ENCODE data around the gene ELOVL7.

ELOVL7 gene

DNA sequence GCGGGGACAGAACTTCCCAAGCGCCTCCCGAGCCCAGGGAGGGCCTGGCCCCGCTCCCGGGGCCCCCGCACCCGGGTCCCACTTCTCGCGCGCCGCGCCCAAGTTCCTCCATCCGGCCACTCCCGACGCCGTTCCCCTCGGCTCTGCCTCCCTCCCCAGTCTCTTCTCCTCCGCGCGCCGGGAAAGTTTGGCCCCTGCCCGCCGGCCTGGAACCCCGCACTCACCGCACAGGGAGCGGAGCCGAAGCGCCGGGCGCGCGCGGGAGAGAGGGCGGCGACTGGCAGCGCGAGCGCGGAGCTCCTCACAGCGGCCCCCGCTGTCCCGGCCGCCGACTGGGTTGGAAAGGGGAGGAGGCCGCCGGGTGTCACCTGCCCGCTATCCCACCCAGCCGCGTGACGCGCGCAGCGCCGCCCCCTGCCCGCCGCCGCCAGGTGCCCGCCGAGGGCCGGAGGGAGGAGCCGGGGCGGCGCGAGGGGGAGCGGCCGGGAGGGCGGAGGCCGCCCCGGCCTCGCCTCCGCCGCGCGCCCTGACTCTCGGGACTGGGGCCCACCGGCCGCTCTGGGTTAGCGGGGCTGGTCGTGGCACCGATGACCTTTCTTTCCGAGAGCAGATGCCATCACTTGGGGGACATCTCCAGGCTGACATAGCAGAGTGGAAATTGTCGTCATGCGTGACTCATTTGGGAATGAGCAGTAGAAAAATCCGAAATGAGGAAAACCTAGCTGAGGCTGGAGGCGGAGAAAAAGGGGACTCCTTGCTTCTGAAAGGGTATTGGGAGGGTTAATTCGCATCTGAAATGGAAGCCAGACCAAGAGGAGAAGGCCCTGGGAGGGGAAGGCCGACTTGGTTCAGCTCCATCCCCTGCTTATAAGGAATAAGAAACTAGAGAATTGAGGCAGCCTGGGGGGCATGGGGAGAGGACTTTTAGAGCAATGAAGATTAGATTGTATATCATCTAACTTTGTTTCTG is at the start of gene ELOVL7:
TSS of gene ELOVL7 (minus strand) at position 334 of the 970 bp plus-strand sequence. CDS start 56,872 bp downstream, outside the sequence.
- peak within 1 kb of the TSS; percentile 83 for H3K4me3 ChIP-seq (ENCODE audit: low read length)
- TF ChIP-seq, protein P1, sequence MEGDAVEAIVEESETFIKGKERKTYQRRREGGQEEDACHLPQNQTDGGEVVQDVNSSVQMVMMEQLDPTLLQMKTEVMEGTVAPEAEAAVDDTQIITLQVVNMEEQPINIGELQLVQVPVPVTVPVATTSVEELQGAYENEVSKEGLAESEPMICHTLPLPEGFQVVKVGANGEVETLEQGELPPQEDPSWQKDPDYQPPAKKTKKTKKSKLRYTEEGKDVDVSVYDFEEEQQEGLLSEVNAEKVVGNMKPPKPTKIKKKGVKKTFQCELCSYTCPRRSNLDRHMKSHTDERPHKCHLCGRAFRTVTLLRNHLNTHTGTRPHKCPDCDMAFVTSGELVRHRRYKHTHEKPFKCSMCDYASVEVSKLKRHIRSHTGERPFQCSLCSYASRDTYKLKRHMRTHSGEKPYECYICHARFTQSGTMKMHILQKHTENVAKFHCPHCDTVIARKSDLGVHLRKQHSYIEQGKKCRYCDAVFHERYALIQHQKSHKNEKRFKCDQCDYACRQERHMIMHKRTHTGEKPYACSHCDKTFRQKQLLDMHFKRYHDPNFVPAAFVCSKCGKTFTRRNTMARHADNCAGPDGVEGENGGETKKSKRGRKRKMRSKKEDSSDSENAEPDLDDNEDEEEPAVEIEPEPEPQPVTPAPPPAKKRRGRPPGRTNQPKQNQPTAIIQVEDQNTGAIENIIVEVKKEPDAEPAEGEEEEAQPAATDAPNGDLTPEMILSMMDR (conservative IDR thresholded peaks at IDR 0.05; ENCODE audit: low read depth, low read length), result no peak
- peak; percentile 55 for DNase-seq (ENCODE audit: low read depth)

DNA sequence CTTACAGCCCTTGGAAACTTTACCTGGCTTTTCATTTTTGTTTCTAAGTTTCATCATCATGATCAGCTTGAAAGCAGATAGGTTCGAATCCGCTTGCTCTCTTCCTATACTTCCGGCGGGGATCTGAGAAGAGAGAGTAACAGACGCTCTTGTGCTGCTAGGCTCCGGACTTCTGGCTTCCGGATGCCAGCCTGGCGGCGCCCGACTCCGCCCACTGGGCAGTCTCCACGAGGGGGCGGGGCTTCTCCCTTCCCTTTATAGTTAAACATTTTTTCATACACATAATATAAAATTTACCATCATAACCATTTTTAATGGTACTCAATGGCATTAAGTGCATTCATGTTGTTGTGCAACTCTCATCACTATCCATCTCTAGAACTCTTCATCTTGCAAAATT is 49.5 kb upstream of the ELOVL7 start:
- TF ChIP-seq, protein P1 (conservative IDR thresholded peaks at IDR 0.05; ENCODE audit: low read depth, low read length), result no peak
- no peak for DNase-seq (ENCODE audit: low read depth)

DNA sequence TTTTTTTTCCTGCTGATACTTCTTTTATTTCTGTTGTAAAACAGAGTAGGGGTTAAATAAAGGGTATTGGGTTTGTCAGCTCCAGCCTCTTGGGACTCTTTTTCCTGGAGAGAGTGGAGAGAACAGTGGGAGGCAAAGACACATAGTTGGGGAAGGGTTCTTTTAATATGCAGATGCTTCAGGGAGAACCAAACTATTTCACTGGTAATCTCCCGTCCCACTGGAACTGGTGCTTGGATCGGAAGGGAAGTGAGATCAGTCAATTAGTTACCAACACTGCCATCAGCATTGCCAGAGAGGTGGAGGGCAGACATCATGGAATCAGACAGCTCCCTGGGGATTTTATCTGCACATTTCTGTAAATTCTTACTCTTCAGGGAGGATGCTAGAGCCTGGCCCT is 47.6 kb upstream of the ELOVL7 start:
- DNase-seq (ENCODE audit: low read depth), result no peak
- TF ChIP-seq, protein P1 (conservative IDR thresholded peaks at IDR 0.05; ENCODE audit: low read depth, low read length), result no peak
- H3K4me3 ChIP-seq (ENCODE audit: low read length), result no peak overlapping the region

More for the DNA sequence above, 49.5 kb upstream of the ELOVL7 start:
- H3K4me3 ChIP-seq (ENCODE audit: low read length), result no peak overlapping the region

DNA sequence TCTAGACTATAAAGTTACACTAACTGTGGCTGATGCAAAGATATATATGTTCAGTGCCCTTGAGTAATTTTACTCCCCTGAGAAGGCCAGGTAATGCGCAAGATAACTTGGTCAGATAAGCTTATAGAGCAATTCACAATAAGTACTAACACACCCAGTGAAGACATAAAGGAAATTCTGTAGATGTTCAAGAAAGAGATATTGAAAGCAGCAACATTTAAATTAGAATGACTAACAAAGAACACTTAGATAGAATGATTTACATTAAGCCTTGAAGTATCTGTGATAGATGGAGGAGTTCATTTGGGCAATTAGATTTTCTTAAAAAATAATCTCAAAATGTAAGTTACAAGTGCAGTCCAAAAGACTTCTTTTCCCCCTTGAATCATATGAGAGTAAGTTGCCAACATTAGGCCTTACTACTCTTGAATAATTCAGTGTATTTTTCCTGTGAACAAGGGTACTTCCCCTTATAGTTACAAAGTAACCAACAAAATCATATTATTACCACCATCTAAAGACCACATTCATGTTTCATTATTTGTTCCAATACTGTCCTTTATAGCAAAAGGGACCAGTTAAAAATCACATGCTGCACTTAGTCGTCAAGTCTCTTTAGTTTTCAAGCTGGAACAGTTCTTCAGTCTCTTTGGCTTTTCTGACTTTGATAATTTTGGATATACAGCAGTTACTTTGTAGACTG is 44.4 kb upstream of the ELOVL7 start:
- no peak for DNase-seq (ENCODE audit: low read depth)
- TF ChIP-seq, protein P1 (conservative IDR thresholded peaks at IDR 0.05; ENCODE audit: low read depth, low read length), result no peak

DNA sequence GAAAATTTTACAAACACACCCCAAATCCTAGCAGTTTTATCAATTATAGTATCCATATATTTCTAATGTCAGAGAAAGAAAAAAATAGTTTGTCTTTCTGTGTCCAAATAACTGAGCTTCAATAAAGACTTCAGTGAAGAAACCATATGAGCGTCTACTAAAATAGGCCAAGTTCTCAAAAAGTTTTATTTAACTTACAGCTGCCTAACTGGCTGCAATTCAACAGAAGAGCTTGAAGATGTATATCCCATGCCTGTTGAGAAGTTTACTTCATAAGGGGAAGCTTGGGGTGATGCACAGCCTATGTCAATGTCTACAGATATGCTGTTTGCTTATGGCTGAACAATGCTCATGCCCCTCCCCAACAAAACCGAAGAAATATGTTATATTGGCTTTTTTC is 43.7 kb upstream of the ELOVL7 start:
- TF ChIP-seq, protein P1 (conservative IDR thresholded peaks at IDR 0.05; ENCODE audit: low read depth, low read length), result no peak
- H3K4me3 ChIP-seq (ENCODE audit: low read length), result no peak overlapping the region
- DNase-seq (ENCODE audit: low read depth), result no peak

More for the DNA sequence above, 44.4 kb upstream of the ELOVL7 start:
- H3K4me3 ChIP-seq (ENCODE audit: low read length), result no peak overlapping the region

DNA sequence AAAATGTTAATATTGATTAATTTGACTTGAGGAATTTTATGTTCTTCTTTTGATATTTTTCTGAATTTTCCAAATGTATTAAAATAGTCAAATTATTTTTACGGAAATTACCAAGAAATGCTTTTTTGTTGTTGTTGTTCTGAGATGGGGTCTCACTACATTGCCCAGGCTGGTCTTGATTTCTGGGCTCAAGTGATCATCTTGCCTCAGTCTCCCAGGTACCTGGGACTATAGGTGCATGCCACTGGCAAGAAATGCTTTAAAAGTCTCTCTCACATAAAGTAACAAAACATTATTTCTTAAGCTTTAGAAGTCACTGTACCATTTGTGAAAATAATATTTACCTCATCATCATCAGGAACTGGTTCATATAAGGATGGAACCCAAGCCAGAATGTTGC is 43.0 kb upstream of the ELOVL7 start:
- TF ChIP-seq, protein P1 (conservative IDR thresholded peaks at IDR 0.05; ENCODE audit: low read depth, low read length), result no peak
- no peak overlapping the region for H3K4me3 ChIP-seq (ENCODE audit: low read length)
- DNase-seq (ENCODE audit: low read depth), result no peak

Data from retinal pigment epithelial cell (primary cell).